Activated T-cell treated with anti-CD3 and anti-CD28 coated beads for 24 hours (primary cell): ENCODE results near the gene HOMEZ.
A peak's percentile ranks its signal among the peaks of the same experiment; 100 is the strongest.
"Not testable (repeated sequence)": the region's sequence is repeated elsewhere in the genome, so short reads cannot be mapped to it uniquely, and the experiment has no call there.

Source experiments
- DNase-seq: peaks from one replicate; pipeline ENCODE4 v3.0.0-alpha.2; 2020; ENCODE audit warnings: low read depth

The HOMEZ gene

DNA sequence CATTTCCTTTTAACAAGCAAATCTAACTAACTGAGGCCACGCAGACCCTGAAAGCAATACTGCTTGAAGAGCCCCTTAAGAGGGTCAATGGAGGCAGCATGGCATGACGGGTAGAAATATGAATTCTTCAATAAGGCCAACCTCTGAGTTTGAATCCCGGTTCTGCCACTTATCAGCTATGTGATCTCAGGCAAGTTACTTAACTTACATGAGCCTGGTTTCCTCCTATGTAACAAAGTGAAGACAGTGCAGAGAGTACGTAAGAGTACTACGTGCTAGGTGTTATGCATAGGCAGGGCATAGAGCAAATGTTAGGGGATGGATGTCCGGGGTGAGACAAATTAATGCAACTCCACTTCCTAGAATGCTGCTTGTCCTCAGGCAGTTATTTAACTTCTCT lies 4.7 kb downstream of the HOMEZ start:
- DNase-seq = no peak

DNA sequence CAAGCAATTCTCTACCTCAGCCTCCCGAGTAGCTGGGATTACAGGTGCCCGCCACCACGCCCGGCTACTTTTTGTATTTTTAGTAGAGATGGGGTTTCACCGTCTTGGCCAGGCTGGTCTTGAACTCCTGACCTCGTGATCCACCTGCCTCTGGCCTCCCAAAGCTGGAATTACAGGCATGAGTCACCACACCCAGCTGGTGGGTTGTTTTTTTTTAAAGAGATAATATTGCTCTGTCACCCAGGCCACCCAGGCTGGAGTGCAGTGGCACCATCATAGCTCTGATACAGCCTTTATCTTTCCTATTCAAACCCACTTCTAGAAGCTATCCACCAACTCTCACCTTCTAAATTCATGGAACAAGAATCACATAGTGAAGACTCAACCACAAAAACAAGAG lies 8.0 kb downstream of the HOMEZ start:
- DNase-seq = not testable (repeated sequence)

GRCh38 chr14:23277189-23277588 lies 8.7 kb downstream of the HOMEZ start:
- DNase-seq = no peak

- no peak for DNase-seq
Observed at GRCh38 chr14:23275412-23275811, 10.5 kb downstream of the HOMEZ start.

DNA sequence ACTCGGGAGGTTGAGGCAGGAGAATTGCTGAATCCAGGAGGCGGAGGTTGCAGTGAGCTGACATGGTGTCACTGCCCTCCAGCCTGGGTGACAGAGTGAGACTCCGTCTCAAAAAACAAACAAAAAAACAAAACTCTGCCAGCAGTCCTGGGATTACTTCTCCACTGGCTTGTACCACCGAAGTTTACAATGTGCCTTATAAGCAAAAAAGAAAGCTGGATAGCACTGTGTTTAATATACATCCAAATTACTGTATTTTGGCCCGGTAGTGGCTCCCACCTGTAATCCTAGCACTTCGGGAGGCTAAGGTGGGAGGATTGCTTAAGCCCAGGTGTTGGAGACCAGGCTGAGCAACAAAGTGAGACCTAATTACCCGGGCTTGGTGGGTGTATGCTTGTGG lies 16.7 kb downstream of the HOMEZ start:
- no peak for DNase-seq

DNA sequence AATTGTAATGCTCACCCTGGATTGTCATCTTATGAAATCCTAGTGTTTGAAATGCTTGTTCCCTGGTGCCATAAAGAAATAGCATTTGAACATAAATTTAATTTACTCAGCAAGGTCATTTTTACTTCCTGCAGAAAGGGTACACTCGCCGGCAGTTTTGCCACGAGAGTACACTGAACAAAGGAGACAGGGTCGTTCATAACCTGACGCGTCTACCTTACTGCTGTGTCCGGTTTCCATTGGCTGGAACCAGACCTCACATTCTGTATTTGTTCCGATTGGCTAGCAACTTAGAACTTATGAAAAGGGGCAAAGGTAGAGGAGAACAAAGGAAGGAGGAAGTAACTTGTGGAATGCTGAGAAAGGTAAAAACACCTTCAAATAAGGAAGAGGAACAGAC lies 25.1 kb downstream of the HOMEZ start:
- DNase-seq = not testable (repeated sequence)

DNA sequence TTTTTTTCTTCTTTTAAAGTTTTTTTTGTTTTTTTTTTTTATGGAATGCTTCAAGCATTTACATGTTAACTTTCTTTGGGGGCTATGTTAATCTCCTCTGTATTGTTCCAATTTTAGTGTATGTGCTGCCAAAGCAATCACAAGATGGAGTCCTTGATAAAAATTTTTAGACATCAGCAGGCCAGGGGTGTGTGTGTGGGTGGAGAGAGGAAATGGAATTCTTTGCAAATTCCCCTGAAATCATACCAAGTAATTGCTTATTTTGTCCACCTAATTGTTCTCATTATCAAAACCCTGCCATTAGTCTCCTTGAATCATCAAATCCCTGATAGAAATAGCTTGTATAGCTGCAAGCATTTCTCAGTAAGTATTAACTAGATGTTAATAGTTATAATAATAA lies 26.5 kb downstream of the HOMEZ start:
- no peak for DNase-seq

DNA sequence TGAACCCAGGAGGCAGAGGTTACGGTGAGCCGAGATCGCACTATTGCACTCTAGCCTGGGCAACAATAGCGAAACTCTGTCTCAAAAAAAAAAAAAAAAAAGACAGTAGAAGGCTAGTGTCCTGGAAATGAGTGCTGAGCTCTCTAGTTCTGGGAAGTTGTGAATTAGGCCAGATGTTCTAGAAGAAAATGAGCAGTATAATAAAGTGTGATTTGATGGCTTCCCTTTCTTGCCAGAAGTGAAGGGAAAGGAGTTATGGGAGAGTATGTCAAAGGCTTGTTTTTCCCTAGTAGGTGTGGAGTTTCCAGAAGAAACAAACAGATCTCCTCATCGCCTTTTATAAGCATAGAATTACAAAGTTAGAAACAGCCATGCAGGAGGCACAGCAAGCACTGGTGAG lies 27.7 kb downstream of the HOMEZ start:
- no peak for DNase-seq

DNA sequence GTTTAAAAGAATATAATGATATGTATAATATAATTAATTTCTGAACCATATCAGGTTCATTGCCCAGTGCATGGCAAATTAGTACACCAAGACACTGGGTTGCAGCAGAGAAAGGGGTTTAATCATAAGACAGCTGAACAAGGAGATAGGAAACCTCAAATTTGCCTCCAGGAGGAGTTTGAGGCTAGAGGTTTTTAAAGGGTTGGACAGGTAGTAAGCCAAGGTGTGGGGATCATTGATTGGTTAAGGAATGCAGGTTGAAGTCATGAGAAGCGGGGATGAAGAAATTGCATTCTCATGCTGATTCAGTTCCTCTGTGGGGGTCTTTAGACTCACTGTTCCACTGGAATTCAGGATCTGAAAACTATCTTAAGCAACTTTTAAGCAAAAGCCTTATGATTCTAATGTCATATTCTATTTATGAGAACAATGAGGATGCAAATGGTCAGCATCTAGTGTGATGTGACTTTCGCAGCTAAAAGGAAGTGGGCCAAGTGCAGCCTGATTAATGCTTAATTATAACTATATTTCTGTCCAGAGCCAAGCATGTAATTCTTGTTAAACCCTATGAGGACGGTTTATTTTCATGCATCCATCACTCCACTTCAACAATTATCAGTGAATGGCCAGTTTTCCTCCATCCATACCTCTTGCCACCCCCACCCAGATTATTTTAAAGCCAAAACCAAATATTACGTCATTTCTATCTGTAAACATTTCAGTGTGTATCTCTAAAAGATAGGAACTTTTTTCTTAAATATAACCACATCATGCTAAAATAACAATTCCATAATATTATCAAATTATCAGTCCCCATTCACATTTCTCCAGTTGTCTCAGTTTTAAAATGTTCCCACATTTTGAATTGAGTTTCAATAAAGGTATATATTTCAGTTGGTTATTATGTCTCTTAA lies 33.3 kb downstream of the HOMEZ start:
- no peak for DNase-seq

DNA sequence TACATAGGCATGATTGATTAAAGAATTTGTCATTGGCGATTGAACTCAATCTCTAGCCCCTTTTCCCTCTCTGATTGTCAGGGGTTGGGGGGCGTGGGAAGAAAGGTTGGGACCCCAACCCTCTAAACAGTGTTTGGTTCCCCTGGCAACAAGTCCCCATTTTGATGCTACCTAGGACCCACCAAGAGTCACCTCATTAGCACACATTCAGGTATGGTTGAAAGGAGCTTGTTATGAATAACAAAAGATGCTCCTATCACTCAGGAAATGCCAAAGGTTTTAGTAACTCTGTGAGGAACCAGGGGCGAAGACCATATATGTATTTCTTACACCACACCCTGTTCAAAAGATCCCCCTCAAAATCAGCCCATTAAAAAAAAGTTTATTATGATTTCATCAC lies 33.9 kb downstream of the HOMEZ start:
- DNase-seq = no peak

- DNase-seq = no peak
Observed at GRCh38 chr14:23249824-23250223, 36.1 kb downstream of the HOMEZ start.

DNA sequence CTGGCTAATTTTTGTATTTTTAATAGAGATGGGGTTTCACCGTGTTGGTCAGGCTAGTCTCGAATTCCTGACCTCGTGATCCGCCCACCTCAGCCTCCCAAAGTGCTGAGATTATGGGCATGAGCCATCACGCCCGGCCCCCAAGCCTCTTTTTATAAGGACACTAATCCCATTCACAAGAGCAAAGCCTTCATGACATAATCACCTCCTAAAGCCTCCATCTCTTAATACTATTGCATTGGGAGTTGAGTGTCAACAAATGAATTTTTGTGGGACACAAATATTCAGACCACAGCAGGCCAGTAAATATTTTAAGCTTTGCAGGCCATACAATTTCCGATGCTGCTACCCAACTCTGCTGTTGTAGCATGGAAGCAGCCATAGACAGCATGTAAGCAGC lies 37.3 kb downstream of the HOMEZ start:
- DNase-seq = no peak

DNA sequence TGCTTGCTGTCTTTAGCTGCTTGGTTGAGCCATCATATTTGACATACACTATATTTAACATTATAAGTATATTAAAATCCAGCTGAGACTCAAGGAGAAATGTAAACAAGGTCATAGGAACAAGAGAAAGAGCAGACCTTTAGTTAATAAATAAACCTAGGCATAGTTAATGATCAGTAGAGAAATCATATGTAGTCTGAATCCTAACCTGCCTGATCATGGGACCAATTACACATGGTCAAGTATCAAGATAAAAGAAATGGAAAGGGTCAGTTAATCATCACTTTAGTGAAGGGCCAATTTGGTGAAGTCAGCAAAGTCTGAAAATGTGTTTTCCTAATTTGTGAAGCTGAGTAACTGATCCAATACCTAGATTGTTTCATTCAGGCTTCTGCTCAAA lies 40.6 kb downstream of the HOMEZ start:
- no peak for DNase-seq

GRCh38 chr14:23243066-23243465 lies 42.9 kb downstream of the HOMEZ start:
- no peak for DNase-seq

- DNase-seq = no peak
Observed at GRCh38 chr14:23242076-23242475, 43.9 kb downstream of the HOMEZ start.

- not testable (repeated sequence) for DNase-seq
Observed at GRCh38 chr14:23241061-23241715, 44.7 kb downstream of the HOMEZ start.

GRCh38 chr14:23240661-23241060 lies 45.3 kb downstream of the HOMEZ start:
- DNase-seq = no peak

DNA sequence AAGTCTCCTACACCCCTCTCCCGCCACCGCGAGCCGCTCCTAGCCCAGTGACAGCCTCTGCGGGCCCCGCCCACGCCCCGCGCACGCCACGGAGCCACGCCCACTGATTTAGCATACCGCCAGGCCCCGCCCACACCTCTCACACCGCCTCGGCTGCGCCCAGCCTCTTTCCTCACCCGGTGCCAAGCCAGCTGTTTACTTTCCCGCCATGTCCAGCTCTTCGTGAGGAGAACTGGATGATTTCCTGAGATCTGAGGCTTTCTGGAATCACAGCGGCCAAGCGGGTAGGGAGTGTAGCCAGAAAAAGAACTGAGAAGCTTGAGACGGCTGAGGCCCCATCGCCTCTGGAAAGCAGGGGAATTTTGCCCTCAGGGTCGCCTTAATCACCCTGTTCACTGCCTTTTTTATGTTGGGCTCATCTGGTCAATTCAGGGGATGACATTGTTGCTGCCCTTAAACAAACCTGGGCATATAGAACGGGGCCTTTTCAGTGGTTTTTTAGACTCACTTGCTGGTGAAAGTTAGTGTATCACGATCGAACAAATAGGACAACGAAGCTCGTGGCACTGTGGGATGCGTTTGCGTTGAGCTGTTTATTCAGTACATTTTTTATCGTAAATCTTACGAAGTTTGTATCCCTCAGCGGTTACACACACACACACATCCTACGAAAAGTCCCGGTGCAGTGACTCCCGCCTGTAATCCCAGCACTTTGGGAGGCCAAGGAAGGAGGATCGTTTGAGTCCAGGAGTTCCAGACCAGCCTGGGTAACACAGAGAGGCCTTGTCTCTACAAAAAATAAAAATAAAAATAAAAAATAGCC lies 47.9 kb downstream of the HOMEZ start, which contains the start of gene RNF212B:
TSS of gene RNF212B (plus strand) at position 165 of the 823 bp plus-strand sequence. CDS start 2,410 bp downstream, outside the sequence.
- peak; percentile 79 for DNase-seq

- not testable (repeated sequence) for DNase-seq
Observed at GRCh38 chr14:23232241-23232808, 53.6 kb downstream of the HOMEZ start.

GRCh38 chr14:23228812-23229211 lies 57.1 kb downstream of the HOMEZ start:
- no peak for DNase-seq

DNA sequence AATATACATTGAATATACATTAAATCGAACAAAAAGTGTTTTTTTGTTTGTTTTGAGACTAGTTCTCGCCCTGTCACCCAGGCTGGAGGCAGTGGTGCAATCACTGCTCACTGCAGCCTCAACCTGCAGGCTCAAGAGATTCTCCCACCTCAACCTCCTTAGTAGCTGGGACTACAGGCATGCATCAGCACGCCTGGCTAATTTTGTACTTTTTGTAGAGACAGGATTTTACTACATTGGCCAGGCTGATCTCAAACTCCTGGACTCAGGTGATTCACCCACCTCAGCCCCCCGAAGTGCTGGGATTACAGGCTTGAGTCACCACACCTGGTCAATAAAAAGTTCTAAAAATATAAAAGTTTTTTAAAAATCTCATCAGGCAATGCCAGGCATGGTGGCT lies 58.4 kb downstream of the HOMEZ start:
- DNase-seq = no peak

DNA sequence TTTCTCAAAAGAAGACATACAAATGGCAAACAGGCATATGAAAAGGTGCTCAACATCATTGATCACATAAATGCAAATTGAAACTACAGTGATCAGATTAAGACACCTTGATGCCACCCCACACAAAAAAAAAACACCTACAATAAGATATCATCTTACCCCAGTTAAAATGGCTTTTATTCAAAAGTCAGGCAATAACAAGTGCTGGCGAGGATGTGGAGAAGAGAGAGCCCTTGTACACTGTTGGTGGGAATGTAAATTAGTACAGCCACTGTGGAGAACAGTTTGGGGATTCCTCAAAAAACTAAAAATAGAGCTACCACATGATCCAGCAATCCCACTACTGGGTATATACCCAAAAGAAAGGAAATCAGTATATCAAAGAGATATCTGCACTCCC lies 61.0 kb downstream of the HOMEZ start:
- not testable (repeated sequence) for DNase-seq
